K562 (cell line): Measurements from ENCODE around the gene DHX57. TPM values are rescaled to one million over a fixed set of nuclear protein-coding genes. Genes with fewer than 3 reads are reported as not detected.

ENCODE experiments used
- ATAC-seq: fragments of 200-7000 bp; cut with Tn5 transposase; 3 replicates; pipeline ENCODE4 v1.9.1; 2020; ENCODE audit warnings: moderate library complexity
- BruUV-seq: library from RNA; stranded (reverse); fragments of 400-500 nt; replicated peaks from 2 replicates; lab custom pipeline; 2021; lab: Mats Ljungman, UMichigan
- CTCF ChIA-PET: fragments of 300-600 bp; formaldehyde crosslinking; extraction: SDS; loops from one replicate; lab custom pipeline; 2021; ENCODE audit warnings: low intra/inter-chr PET ratio; lab: Yijun Ruan, JAX
- POLR2A ChIA-PET: fragments of 300-600, 350-650 bp; sonication (Branson Sonifier 250); formaldehyde crosslinking; extraction: SDS; loops from one replicate; lab custom pipeline; 2021; ENCODE audit warnings: antibody characterized with exemption, inconsistent platforms; lab: Yijun Ruan, JAX
- DNase-seq, 4 experiments: peaks; one replicate each; pipeline versions ENCODE4 v3.0.0 to v3.0.0-alpha.2; 2011 to 2018; ENCODE audit warnings: low spot score in 3 of 4, mixed read lengths in 3 of 4; ENCODE audit errors: extremely low read depth in 1 of 4
- FAIRE-seq: peaks from 2 replicates; lab custom pipeline; 2011; peaks lifted over from hg19 to GRCh38; lab: Jason Lieb, UNC
- H2AFZ ChIP-seq: 2 replicates; pipeline ENCODE4 v1.6.0; 2011; ENCODE audit warnings: low read depth, low read length, control low read depth, inconsistent platforms
- H3K27ac ChIP-seq: fragments of 200-600 bp; 3 replicates; pipeline ENCODE4 v1.8.0; 2011; ENCODE audit warnings: low read depth, mild to moderate bottlenecking, control low read depth, inconsistent platforms, low read length, moderate library complexity, mixed read lengths; ENCODE audit errors: extremely low read depth
- H3K27me3 ChIP-seq, 2 experiments: fragments of 300-600 bp in 1 of 2; 2 replicates in 1 of 2; 3 replicates in 1 of 2; pipeline versions ENCODE4 v1.6.0 to v1.8.0; 2011; ENCODE audit warnings: inconsistent platforms in 2 of 2, low read length in 2 of 2, mild to moderate bottlenecking in 1 of 2, mixed read lengths in 1 of 2, moderate library complexity in 1 of 2; ENCODE audit not compliant: control insufficient read depth in 2 of 2, insufficient read depth in 2 of 2
- H3K36me3 ChIP-seq: fragments of 300-600 bp; 3 replicates; pipeline ENCODE4 v1.8.0; 2011; ENCODE audit warnings: mild to moderate bottlenecking, low read length, inconsistent platforms; ENCODE audit not compliant: control insufficient read depth, insufficient read depth
- H3K4me1 ChIP-seq, 2 experiments: fragments of 200-600 bp in 1 of 2; replicated peaks in 1 of 2; 2 replicates in 1 of 2; 3 replicates in 1 of 2; pipeline versions ENCODE4 v1.5.1 to v1.8.0; 2011; ENCODE audit warnings: inconsistent platforms in 2 of 2, low read length in 2 of 2, mild to moderate bottlenecking in 1 of 2, mixed read lengths in 1 of 2, moderate library complexity in 1 of 2; ENCODE audit not compliant: control insufficient read depth in 2 of 2, insufficient read depth in 2 of 2
- H3K4me2 ChIP-seq: 2 replicates; pipeline ENCODE4 v1.6.1; 2011; ENCODE audit warnings: low read length, control low read depth, inconsistent platforms, mixed read lengths; ENCODE audit not compliant: insufficient read depth
- H3K4me3 ChIP-seq: fragments of 200-600 bp; sonication (generic), shearing (Covaris generic); 2 replicates; pipeline ENCODE4 v1.5.1; 2016; ENCODE audit warnings: control low read depth, inconsistent platforms
- H3K79me2 ChIP-seq: fragments of 200-600 bp; 3 replicates; pipeline ENCODE4 v1.8.0; 2011; ENCODE audit warnings: low read length, inconsistent platforms; ENCODE audit not compliant: control insufficient read depth, insufficient read depth
- H3K9ac ChIP-seq, 2 experiments: 2 replicates each; pipeline versions ENCODE4 v1.6.0 to v1.6.1; 2011; ENCODE audit warnings: low read depth in 2 of 2, low read length in 2 of 2, control low read depth in 1 of 2, inconsistent platforms in 1 of 2, mild to moderate bottlenecking in 1 of 2, mixed read lengths in 1 of 2; ENCODE audit not compliant: insufficient read depth in 1 of 2
- H3K9me1 ChIP-seq: one replicate; pipeline ENCODE4 v1.6.0; 2011; ENCODE audit warnings: inconsistent platforms, mild to moderate bottlenecking, low read length, moderate library complexity; ENCODE audit not compliant: control insufficient read depth, insufficient read depth
- H3K9me3 ChIP-seq: replicated peaks from 2 replicates; pipeline ENCODE4 v1.5.1; 2011; ENCODE audit warnings: low read depth, low read length, inconsistent platforms; ENCODE audit not compliant: control insufficient read depth, insufficient read depth
- H4K20me1 ChIP-seq: replicated peaks from 2 replicates; pipeline ENCODE4 v1.6.1; 2011; ENCODE audit warnings: low read length, inconsistent platforms, mixed read lengths; ENCODE audit not compliant: control insufficient read depth, insufficient read depth
- NFRKB ChIP-seq: fragments of 450-650 bp; IDR thresholded peaks from 2 replicates; pipeline ENCODE4 v1.6.1; 2016; ENCODE audit warnings: low read depth
- NR0B1 ChIP-seq: fragments of 450-650 bp; IDR thresholded peaks from one replicate; pipeline ENCODE4 v1.6.1; 2018; ENCODE audit warnings: mild to moderate bottlenecking, moderate library complexity; ENCODE audit not compliant: partially characterized antibody
- RBM25 ChIP-seq: fragments of 200-400 bp; formaldehyde crosslinking; IDR thresholded peaks from 2 replicates; pipeline ENCODE4 v1.6.1; 2018; ENCODE audit warnings: low read length, low read depth, moderate library complexity; ENCODE audit not compliant: severe bottlenecking
- SAP30 ChIP-seq: fragments of 200-600 bp; sonication (generic); IDR thresholded peaks from 2 replicates; pipeline ENCODE4 v1.6.1; 2012; ENCODE audit warnings: borderline replicate concordance, low read depth, mild to moderate bottlenecking, moderate library complexity, low read length, control low read depth, inconsistent platforms; ENCODE audit not compliant: insufficient read depth, poor library complexity, severe bottlenecking
- SREBF2 ChIP-seq: sonication (generic); formaldehyde crosslinking; IDR thresholded peaks from 2 replicates; pipeline ENCODE4 v1.4.0; 2020; ENCODE audit warnings: mild to moderate bottlenecking, missing genetic modification reagents
- ZNF121 ChIP-seq: sonication (generic); formaldehyde crosslinking; conservative IDR thresholded peaks from 2 replicates; pipeline ENCODE4 v1.8.0; 2022; ENCODE audit warnings: missing genetic modification reagents
- ZNF740 ChIP-seq, 3 experiments: fragments of 200-800 bp in 1 of 3; sonication (Bioruptor generic) in 1 of 3; sonication (generic) in 1 of 3; formaldehyde crosslinking in 1 of 3; IDR thresholded peaks; 2 replicates each; pipeline versions ENCODE4 v1.6.1 to v1.8.0; 2016 to 2022; ENCODE audit warnings: mild to moderate bottlenecking in 2 of 3, missing compliant biosample characterization in 2 of 3, missing genetic modification characterization in 2 of 3, missing genetic modification reagents in 1 of 3
- WGBS: fragments of 100-300 bp; shearing (Covaris generic); methylation state at CpG from one replicate; pipeline ENCODE4 v1.1.6; 2016; ENCODE audit warnings: low coverage, mixed read lengths; ENCODE audit not compliant: insufficient coverage; ENCODE audit errors: missing lambda C conversion rate; 5-methylcytosine and 5-hydroxymethylcytosine counted together
- in situ Hi-C: fragments of 300-500 bp; cut with MboI; formaldehyde crosslinking; loops from 4 replicates; pipeline ENCODE4 v1.15.0; 2018; ENCODE audit warnings: inconsistent platforms, mixed read lengths
- intact Hi-C: fragments of 100-400 bp; cut with micrococcal nuclease; formaldehyde crosslinking; loops from 2 replicates; pipeline ENCODE4 v1.14.2; 2022
- polyA plus RNA-seq, 8 experiments: library from polyadenylated mRNA; depleted of rRNA in 4 of 8; stranded (reverse) in 5 of 8; unstranded in 3 of 8; fragments of >200 nt; fragmentation: Nextera tagmentation in 2 of 8; fragmentation: Illumina TruSeq in 1 of 8; extraction: Ambion mirVana in 2 of 8; extraction: Trizol in 1 of 8; gene quantifications; 2 replicates each; pipeline versions ENCODE4 v1.2.1 to v1.2.3, GENCODE V29; 2011 to 2014; ENCODE audit warnings: inconsistent platforms in 1 of 8, missing spikeins in 1 of 8
- total RNA-seq, 7 experiments: library from RNA; depleted of rRNA in 6 of 7; stranded (reverse); fragments of >200 nt in 6 of 7; fragmentation: Illumina TruSeq in 2 of 7; extraction: Trizol in 2 of 7; gene quantifications; 2 replicates each; pipeline versions ENCODE4 v1.2.1 to v1.2.3, GENCODE V29; 2011 to 2021; ENCODE audit warnings: low replicate concordance in 1 of 7

DHX57 gene
- total and polyA plus RNA-seq, 9 of the 15 experiments (the other 6 are each of a cell fraction or from before 2014, with no cell fraction given): 7.4 to 23.6 (median 17.9) TPM

- peaks cover 29% of the 10 kb centered on the region; the same call in 2 of the 3 replicates for H3K36me3 ChIP-seq
- ChIA-PET CTCF (no interaction called here), POLR2A (no interaction called here)
- no peaks in the 10 kb centered on the region for H3K27me3 ChIP-seq
- H3K9me1 ChIP-seq: no peaks in the 10 kb centered on the region
- H3K4me1 ChIP-seq: no peaks in the 10 kb centered on the region
- no peaks in the 10 kb centered on the region for H3K79me2 ChIP-seq
- no peak overlapping the region for H3K4me3 ChIP-seq
- ATAC-seq: no peak
- 100% methylated on average over 1 of the region's 1 CpG for WGBS
- H3K4me2 ChIP-seq: no peak overlapping the region
- H3K9me3 ChIP-seq: no peaks in the 10 kb centered on the region
- in situ Hi-C loops: no loop called here
- intact Hi-C loops: no loop called here
- no TSS peak for BruUV-seq
- no peak overlapping the region for H2AFZ ChIP-seq
- no peak for FAIRE-seq
- no peaks in the 10 kb centered on the region for H4K20me1 ChIP-seq
- DNase-seq: no peak
- no peak overlapping the region for H3K9ac ChIP-seq
- TF ChIP-seq RBM25 (peak; percentile 52), ZNF121 (CRISPR knock-in tag) (peak; percentile 85), ZNF740 (CRISPR knock-in tag; IDR thresholded peaks at IDR 0.05) (no peak), ZNF740 (tag; IDR thresholded peaks at IDR 0.05) (no peak), NR0B1 (no peak), SAP30 (no peak), NFRKB (no peak), SREBF2 (CRISPR knock-in tag) (no peak)
- H3K27ac ChIP-seq: no peak overlapping the region
Observed at GRCh38 chr2:38808677-38809076, 67.1 kb downstream of the DHX57 start.
